GM19468 (cell line): Measurements from ENCODE around the gene DDX20.

Experiments used
- ATAC-seq: cut with Tn5 transposase; IDR thresholded peaks from one replicate; pipeline ENCODE4 v1.9.1; 2021; ENCODE audit warnings: mild to moderate bottlenecking, moderate library complexity, moderate number of reproducible peaks; ENCODE audit not compliant: unreplicated experiment; ENCODE audit errors: extremely low read depth

DDX20 gene

DNA sequence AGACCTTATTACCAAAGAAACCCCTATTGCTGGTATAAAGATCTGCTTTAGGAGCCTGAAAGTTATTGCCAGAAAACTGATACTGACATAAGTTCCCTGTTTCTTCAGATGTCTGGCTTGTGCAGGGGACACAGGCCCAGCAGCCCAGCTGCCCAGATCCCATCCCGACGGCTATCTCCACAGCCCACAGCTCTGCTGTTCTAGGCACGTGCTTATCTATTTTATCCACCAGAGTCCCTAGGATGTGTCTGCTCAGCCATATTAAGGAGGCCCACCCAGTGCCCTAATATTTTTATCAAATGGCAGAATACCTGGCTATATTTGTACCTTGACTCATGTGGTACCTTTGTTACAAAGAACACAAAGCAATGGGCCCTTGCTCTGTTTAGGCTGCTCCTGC lies 58.9 kb downstream of the DDX20 start:
- no peak for ATAC-seq
